SU-DHL-6 (cell line): ENCODE results near the gene ACBD6.

Source experiments
- EZH2phosphoT487 ChIP-seq: fragments of 200-600 bp; sonication (generic), shearing (Covaris generic); conservative IDR thresholded peaks from 2 replicates; pipeline ENCODE4 v1.6.1; 2018; ENCODE audit warnings: mild to moderate bottlenecking, antibody characterized with exemption, low read length, moderate library complexity, mixed read lengths
- TF ChIP-seq, protein P1 (sequence below): fragments of 200-600 bp; sonication (generic); IDR thresholded peaks from one replicate; pipeline ENCODE4 v1.5.1; 2017; ENCODE audit warnings: antibody characterized with exemption, mild to moderate bottlenecking, low read length, moderate library complexity; ENCODE audit not compliant: insufficient read depth, poor library complexity, severe bottlenecking

- no peak for TF ChIP-seq EZH2phosphoT487
- TF ChIP-seq, protein P1, sequence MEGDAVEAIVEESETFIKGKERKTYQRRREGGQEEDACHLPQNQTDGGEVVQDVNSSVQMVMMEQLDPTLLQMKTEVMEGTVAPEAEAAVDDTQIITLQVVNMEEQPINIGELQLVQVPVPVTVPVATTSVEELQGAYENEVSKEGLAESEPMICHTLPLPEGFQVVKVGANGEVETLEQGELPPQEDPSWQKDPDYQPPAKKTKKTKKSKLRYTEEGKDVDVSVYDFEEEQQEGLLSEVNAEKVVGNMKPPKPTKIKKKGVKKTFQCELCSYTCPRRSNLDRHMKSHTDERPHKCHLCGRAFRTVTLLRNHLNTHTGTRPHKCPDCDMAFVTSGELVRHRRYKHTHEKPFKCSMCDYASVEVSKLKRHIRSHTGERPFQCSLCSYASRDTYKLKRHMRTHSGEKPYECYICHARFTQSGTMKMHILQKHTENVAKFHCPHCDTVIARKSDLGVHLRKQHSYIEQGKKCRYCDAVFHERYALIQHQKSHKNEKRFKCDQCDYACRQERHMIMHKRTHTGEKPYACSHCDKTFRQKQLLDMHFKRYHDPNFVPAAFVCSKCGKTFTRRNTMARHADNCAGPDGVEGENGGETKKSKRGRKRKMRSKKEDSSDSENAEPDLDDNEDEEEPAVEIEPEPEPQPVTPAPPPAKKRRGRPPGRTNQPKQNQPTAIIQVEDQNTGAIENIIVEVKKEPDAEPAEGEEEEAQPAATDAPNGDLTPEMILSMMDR = no peak
These were observed 33.1 kb upstream of the ACBD6 start for GRCh38 chr1:180535418-180535999.
